AML-193 (cell line): ENCODE data around the gene SOX12.
"Not testable (repeated sequence)": the region's sequence is repeated elsewhere in the genome, so short reads cannot be mapped to it uniquely, and the experiment has no call there.

ENCODE experiments used
- DNase-seq, 2 experiments: peaks; one replicate each; lab custom pipeline; 2025; lab: John Stamatoyannopoulos, UW

SOX12 gene

DNA sequence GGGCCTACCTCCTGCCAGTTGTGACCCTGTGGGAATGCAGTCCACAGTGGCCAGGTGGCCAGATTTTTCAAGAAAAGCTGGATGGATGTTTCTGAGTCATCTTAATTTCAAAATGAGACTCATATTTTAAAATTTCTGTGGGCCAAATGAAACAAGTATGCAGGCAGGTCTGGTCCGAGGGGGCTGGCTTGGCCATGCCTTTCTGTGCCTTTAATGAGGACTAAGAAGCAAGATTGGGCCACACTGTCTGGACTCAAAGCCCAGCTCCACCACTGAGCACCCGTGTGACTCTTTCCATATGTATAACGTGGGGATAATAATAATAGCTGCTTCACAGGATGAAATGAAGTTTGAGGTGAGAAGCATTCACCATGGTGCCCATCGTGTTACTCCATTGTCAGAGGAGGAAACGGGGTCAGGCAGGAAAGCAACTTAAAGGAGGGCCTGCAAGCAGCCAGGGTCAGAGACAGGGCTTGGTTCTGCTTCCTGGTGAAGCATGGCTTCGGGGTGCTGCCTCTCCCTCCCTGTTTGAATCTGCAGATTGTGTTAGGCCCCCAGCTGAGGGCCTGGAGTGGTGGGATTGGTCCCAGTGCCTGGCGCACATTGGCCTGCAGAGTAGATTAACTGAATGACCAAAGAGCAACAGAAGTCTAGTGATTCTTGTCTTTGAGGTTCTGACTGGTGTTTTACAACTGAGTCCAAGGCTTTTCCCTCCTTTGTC, 3.8 kb downstream of the SOX12 start:
- DNase-seq: no peak

DNA sequence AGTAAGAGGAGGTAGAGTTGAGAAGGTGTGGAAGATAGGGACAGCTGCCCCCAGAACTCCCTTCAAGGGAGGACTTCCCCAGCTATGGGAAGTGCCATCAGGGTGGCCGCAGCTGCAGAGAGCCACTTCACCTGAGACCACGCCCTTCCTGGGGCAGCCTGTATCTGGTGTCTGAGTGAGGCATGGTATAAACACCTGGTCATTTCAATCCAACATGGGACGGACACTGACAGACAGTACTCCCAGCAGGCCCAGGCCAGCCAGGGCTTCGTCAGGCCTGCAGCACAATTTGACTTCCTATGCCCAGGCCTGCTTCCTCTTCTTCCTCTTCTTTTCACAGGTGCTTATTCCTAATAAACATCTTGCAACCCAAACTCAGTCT, 4.5 kb downstream of the SOX12 start:
- no peak for DNase-seq

DNA sequence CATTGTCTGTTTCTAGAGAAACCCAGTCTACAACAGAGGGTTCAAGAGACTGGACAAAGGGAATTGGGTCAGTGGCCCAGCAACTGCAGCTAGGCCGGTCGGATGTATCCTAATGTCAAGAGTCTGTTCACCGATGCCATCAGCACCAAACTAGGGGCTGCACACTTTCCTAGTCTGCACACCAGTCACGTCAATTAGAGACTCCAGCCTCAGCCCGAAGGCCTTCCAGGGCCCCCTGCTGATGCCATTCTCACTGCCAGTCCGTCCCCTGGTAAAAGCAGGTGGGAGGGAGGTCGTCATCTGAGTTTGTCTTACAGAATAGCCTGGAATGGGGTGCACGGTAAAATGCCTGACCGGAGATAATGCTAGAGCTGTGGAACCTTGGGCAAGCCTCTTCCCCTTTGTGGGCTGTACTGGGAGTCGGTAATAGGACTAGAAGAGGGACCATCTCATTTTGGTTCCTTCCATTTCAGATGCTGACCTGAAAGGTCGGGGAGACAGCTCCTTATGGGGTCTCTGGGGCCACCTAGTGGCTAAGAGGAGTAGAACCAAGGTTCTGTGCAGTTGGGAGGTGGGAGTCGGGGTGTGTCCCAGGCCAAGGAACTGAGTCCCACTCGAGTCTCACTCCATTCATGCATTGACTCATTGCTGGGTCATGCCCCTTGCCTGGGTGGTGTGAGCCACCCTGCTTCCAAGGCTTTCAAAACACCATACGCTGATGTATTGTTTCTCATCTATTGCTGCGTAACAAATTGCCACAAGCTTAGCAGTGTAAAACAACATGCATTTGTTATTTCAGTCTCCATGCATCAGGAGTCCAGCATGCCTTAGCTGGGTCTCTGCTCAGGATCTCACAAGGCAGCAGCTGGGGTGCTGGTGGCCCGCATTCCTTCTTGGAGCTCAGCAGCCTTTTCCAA, 5.1 kb downstream of the SOX12 start:
- peak; percentile 87 to 89 for DNase-seq

DNA sequence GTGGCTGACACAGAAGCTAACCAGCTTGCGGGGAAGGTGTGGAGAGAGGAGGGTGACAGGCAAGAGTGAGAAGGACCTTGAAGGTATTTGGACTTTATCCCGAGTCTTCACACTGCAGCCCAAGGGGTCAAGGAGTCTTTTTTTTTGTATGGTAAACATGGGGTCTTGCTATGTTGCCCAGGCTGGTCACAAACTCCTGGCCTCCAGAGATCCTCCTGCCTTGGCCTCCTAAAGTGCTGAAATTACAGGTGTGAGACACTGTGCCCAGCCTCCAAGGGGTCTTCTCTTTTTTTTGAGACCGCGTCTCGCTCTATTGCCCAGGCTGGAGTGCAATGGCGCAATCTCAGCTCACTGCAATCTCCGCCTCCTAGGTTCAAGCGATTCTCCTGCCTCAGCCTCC, 9.2 kb downstream of the SOX12 start:
- DNase-seq: no peak

DNA sequence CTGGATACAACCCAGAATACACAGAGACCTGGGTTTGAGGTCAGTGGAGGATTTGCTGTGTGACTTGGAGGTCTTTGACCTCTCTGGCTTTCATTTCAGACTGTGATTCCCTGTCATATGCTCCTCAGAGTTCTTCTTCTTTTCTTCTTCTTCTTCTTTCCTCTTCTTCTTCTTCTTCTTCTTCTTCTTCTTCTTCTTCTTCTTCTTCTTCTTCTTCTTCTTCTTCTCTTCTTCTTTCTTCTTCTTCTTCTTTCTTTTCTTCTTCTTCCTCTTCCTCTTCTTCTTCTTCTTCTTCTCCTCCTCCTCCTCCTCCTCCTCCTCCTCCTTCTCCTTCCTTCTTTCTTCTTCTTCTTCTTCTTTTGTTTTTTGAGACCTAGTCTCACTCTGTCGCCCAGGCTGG, 10.7 kb downstream of the SOX12 start:
- not testable (repeated sequence) for DNase-seq

DNA sequence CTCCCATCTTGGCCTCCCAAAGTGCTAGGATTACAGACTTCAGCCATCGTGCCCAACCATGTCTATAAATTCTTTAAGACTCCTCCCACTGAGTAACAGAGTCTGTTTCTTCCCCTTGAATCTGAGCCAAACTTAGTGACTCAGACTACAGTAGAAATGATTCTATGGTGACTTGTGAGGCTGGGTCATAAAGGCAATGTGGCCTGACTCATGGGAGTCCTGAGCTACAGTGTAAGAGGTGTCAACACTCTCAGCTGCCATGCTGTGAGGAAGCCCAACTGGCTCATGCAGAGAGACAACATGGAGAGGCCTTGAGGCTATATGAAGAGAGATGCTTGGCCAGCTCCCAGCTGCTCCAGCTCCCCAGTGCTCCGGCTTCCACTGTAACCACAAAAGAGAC, 16.3 kb downstream of the SOX12 start:
- peak; percentile 13 to 19 for DNase-seq

DNA sequence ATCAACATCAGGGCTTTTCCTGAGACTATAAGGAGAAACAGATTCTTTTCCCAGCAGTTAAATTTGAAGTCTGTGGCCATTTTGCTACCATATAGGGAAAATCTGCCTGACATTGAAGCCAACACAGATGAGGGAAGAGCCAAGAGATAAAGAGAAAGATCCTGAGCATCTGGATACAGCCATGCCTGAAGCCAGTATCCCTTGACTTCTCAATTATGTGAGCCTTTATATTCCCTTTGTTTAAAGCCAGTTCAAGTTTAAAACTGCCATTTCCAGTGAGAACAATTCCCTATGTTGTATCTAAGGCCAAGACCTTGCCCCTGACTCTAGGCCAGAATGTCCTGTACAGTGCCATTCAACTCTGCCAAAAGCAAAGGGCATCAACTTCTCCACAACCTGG, 17.8 kb downstream of the SOX12 start:
- no peak for DNase-seq

DNA sequence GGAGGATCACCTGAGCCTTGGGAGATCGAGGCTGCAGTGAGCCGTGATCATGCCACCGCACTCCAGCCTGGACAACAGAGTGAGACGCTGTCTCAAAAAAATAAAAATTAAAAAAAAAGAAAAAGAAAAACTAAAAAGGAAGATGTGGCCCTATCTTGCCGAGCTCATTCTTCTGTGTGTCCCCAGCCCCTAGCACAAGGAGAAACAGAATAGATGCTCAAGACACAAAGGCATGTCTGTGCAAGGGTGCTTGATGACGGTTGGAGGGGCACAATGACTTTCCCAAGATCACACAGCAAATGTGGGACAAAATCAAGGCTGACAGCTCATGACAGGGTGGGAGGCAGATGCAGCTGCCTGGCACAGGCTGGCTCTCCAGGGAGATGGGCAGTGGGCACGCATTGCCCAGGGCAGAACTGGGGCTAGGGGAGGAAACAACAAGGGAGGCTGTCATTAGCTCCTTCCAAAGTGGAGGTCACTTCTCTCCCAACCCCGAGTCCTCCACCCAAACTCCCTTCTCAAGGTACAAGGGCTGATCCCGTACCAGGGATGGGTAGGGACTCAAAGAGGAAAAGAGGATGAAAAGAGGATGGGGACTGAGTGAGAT, 20.8 kb downstream of the SOX12 start:
- no peak for DNase-seq

DNA sequence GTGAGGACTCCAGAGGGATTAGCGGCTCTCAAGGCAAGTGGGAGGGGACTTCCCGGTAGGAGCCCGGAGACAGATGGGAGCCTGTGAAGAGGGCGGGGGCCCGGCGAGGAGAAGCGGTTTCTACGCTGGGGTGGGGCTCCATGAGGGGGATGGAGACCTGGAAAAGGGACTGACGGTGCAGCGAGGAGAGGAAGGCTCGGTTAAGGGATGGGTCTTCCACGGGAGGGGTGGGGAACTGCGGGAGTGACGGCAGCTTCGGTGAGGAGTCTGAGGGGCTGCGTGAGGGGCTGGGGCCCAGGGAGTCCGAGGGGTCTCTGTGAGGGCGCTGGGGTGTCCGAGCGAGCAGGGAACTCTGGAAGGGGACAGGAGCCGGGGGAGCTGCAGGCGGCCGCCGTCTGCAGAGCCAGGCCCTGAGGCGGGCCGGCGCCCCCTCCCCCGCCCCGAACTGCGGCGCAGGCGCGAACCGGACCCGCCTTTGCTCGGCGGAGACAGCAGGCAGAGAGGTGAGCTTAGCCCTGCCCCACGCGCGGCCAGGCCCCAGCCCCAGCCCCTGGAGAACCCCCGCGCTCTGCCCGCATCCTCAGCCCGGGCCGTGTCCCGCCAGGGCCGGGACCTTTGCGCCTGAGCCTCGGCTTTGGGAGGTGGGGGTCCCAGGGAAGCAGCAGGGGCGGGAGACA, 21.4 kb downstream of the SOX12 start, which contains the start of gene NRSN2:
TSS of gene NRSN2 (plus strand) at position 472 of the 677 bp plus-strand sequence. CDS start 2,533 bp downstream, outside the sequence.
- no peak for DNase-seq

DNA sequence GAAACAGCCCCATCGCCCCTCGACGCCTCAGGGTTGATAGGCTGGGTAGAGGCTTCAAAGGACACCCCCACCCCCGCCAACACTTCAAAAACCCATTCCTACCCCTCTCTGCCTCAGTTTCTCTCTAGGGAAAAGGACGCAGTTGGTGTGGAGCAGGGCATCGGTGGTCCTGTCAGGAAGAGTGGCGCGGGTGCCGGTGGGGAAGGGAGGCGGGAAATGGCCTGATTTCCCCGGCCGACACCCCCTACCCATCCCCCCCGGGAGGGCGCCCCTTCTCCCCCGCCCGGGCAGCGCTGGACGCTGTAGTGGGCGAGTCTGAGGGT, 21.9 kb downstream of the SOX12 start:
- no peak for DNase-seq

DNA sequence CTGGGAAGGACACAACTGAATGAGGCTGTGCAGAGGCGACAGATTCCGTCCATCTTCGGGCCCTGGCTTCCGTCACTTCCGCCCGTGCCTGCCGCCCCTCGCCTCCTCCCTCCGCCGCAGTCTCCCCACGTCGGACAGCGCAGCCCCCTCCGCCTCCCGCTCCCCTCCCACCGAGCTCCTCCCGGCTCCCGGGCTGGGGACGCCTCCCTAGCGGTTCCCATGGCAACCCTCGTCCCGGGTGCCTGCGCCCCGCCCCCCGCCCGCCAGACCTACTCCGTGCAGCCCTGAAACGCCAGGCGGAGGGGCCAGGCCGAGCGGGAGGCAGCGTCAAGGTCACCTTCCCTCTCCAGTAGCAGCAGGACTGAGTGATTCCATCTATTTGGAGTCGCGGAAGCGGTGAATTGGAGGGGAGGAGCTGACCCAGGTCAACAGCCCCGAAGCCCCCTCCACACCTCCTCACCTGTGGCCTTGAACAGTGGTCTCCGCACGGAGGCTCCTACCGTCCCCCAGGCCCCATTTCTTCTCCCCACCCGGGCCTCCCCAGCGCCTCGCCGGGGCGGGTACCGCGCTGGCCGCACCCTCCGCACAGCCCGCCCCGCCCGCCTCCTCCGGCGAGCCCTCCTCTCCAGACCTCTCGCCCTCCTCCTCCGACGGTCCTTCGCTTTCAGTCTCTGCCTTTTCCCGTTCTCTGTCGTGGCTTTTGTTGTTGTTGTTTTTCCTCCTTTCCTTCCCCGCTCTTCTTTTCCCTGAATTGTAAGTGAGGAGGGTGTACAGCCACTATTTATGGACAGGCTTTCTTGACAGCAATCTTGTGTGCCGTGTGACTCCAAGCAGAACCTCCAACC, 22.5 kb downstream of the SOX12 start:
- DNase-seq: peak in 1 of 2 experiments; percentile 21

DNA sequence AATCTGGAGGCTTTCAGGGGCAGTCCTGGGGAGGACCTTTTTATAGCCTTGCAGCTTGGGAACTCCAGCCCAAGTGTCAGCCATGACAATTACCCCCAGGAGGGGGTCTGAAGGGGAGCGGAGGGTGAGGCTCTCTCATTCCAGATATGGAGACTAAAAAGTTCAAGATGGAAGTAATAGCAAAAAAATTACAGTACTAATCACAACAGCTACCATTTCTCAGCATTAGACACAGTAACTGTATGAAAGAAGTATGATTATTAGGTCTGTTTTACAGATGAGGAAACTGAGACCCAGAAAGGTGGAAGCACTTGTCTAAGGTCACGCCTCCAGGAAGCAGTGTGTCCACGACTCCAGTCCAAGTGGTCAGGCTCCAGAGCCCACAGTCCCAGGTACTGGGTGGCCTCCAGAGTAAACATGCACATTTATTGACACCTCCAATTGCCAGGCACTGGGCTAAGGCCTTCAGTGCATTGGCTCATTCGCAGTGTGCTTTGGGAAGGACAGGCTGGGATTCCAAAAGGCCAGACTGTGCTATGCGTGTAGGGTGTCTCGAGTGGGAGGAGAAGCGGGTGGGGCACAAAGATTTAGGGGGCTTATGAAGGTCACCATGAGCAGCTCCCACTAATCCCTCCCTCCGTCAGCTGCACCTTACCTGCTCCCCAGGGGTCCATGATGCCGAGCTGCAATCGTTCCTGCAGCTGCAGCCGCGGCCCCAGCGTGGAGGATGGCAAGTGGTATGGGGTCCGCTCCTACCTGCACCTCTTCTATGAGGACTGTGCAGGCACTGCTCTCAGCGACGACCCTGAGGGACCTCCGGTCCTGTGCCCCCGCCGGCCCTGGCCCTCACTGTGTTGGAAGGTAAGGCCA, 23.9 kb downstream of the SOX12 start:
- no peak for DNase-seq

DNA sequence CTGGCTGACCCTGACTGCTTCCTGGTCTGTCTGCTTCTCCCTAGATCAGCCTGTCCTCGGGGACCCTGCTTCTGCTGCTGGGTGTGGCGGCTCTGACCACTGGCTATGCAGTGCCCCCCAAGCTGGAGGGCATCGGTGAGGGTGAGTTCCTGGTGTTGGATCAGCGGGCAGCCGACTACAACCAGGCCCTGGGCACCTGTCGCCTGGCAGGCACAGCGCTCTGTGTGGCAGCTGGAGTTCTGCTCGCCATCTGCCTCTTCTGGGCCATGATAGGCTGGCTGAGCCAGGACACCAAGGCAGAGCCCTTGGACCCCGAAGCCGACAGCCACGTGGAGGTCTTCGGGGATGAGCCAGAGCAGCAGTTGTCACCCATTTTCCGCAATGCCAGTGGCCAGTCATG, 27.8 kb downstream of the SOX12 start:
- DNase-seq: no peak

DNA sequence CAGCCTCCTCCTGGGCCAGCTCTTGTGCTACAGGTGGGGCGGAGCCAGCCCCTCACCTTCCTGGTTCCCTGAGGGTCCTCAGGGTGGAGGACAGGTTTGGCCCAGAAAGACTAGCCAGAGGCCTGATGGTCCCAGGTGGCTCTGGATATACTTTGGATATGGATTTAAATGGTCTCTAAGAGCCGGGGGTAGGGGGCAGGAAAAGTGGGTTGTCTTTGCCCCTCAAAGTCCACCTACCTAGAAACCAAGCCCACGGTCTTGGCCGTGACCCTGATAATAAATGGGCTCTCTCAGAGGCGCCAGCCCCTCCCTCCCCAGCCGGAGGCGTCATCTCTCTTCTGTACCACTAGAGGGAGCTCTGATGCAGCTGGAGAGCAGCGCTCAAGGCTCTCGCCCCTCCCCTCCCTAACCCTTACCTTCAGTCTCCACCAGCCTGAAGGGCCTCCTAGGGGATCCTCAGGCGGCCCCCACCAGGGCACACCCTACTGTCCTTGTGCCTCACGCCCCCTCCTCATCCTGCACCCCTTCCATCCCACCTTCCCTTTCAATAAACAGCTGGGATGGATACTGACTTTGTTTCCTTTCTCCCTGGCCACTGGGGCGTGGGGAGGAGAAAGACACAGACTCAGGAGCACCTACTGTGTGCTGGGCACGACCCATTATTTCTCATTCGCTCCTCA, 29.1 kb downstream of the SOX12 start:
- DNase-seq: peak; percentile 66 to 72

DNA sequence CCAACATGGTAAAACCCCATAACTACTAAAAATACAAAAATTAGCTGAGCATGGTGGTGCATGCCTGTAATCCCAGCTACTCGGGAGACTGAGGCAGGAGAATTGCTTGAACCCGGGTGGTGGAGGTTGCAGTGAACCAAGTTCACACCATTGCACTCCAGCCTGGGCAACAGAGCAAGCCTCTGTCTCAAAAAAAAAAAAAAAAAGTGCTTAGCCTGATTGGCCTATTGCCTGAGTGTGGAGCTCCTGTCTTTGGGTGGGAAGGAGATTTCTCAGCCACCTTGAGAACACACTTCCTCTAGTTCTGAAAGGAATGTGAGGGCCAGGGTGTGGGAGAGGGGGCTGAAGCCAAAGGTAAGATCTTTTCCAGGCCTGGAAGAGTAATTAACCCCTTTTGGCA, 30.8 kb downstream of the SOX12 start:
- DNase-seq: not testable (repeated sequence)

DNA sequence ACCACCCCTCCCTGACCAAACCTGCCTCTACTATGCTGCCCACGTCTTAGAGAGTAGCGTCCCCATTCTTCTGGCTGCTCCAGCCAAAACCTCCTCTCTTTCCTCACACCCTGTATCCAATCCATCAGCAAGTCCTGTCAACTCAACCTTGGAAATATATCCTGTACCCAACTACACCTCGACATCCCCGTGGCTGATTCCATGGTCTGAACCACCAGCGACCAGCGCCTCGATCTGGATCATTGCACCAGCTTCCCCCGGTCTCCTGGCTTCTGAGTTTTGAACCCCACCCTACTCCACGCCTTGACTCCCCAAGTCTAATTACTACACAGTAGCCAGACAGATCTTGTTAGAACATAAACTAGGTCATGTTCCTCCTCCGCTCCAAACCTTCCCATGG, 31.4 kb downstream of the SOX12 start:
- no peak for DNase-seq

DNA sequence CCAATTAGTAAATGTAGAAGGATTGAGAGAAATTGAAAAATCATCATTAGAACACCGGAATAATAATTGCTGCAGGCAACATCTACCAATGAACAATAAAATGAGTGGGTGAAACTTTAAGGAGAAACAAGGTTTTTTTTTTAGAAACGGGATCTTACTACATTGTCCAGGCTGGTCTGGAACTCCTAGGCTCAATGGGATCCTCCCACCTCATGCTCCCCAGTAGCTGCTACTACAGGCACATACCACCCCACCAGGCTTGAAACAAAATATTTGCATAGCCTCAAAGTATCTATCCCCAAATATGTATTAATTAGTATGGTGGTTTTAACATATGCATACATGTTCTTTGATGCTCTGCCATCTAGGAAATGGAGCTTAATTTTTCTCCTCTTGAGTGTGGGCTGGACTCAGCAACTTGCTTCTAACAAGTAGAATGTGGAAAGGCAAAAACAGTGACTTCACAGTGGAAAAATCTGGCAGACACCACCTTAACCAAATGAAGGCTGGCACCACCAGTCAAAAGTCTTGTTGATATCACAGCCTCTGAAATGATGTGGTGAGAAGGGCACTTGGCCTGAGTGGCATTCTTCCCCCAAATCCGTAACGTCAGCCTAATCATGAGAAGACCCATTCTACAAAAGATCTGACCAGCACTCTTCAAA, 33.7 kb downstream of the SOX12 start:
- no peak for DNase-seq

DNA sequence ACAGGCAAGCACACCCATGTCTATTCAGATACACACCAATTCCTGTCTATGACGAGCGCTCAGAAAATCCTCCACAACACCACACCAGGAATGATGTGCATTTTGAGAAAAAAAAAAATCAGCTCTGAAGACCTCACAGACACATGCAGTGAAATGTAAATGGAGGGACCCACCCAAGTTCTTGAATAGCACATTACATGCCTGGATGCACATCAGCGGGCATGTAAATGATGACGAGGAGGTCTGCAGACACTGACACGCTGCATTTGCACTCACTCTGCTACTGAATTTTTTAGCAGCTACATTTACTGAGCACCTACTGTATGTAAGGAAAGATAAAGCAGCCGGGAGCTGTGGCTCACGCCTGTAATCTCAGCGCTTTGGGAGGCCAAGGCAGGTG, 36.2 kb downstream of the SOX12 start:
- DNase-seq: no peak
